SKM-1 (cell line): ENCODE data around the gene CCZ1.
"Not testable (repeated sequence)": the region's sequence is repeated elsewhere in the genome, so short reads cannot be mapped to it uniquely, and the experiment has no call there.

Experiments used
- DNase-seq: peaks from one replicate; lab custom pipeline; 2025; ENCODE audit not compliant: unreplicated experiment; lab: John Stamatoyannopoulos, UW

The CCZ1 gene

DNA sequence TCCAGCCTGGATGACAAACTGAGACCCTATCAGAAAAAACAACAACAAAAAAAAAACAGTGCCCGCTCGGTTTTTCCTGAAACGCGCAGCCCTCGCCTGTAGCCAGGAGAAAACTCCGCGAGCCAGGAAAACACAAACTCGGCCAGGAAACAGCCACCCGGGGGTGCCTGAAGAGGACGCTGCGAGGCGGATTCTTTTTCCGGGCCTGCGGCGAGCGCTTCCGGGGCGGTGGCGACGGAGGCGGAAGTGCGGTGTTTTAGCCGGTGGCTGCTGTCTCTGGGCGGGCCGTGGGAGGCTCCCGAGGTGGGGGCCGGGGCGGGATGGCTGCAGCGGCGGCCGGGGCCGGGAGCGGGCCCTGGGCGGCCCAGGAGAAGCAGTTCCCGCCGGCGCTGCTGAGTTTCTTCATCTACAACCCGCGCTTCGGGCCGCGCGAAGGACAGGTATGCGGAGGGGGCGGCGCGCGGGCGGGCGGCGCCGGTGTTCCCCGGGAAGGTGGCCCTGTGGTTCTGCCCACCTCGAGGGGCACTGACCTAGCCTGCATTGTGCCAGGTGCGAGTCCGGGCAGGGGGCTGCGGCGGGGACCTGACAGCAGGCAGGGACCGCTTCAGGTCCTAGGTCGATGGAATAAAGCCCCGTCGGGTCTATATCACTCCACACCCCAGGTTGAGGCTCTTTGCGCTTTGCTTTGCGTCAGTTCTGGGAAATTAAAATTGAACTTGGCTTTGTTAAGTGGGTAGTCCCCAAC is at the start of gene CCZ1:
Gene CCZ1, plus strand, starts transcription at position 254 of the 745 bp plus-strand sequence. Its CDS starts 67 bp downstream, at position 321.
- not testable (repeated sequence) for DNase-seq

DNA sequence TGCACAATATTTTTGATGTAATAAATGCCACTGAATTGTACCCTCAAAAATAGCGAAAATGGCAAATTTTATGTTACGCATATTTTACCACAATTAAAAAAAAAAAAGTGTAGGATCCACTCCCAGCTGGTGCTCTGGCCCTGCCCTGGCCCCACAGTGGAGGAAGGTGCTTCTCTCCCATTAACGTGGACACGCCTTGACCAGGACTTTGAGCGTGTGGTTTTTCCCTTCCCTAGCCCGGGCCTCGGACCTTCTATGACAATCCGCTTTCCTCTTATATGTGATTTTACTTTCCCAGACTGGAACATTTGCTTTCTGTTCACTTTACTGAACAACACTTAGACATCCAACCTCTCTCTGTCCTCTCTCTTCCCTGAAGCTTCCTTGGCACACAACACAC is 47.6 kb upstream of the CCZ1 start:
- DNase-seq = no peak

DNA sequence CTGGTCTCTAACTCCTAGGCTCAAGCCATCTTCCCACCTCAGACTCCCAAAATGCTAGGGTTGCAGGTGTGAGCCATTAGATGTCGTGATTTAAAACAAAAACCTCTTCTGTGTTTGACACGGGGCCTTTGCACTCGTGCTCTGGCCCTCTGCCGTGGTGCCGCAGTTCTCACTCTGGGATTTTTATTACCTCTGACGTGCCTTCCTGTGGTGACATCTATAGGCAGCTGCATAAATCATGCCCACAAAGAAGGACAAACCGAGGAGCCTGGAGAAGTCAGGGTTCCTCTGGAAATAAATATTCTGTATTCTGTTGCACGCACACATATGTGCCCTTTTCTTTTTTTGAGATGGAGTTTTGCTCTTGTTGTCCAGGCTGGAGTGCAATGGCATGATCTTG is 43.8 kb upstream of the CCZ1 start:
- no peak for DNase-seq

DNA sequence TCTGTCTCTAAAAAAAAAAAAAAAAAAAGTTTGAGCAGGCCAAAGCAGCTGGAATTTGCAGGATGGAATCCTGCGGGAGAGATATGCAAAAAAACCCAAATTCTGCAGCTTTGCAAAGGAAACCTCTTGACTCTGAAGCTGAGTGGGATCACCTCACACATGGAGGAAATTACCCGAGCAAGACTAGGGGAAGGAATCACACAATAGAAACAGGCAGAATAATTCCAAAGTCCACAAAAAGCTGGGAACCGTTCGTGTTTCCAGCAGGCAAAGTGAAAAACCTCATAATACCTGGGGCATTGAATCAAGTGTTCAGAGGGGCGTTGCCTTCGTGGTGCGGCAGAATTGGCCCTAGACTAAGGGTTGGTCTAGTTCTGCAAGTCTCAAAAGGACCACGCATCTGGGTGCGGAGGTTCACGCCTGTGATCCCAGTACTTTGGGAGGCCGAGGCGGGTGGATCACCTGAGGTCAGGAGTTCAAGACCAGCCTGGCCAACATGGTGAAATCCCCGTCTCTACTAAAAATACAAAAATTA is 41.4 kb upstream of the CCZ1 start:
- not testable (repeated sequence) for DNase-seq

DNA sequence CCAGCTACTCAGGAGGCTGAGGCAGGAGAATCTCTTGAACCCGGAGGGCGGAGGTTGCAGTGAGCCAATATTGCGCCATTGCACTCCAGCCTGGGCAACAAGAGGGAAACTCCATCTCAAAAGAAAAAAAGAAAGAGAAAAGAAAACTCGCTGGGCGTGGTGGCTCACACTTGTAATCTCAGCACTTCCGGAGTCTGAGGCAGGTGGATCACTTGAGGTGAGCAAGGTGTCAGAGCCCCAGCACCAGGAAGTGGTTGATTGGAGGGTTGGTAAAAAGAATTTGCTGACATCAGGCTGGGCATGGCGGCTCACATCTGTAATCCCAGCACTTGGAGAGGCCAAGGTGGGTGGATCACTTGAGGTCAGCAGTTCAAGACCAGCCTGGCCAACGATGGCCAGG is 40.0 kb upstream of the CCZ1 start:
- not testable (repeated sequence) for DNase-seq

DNA sequence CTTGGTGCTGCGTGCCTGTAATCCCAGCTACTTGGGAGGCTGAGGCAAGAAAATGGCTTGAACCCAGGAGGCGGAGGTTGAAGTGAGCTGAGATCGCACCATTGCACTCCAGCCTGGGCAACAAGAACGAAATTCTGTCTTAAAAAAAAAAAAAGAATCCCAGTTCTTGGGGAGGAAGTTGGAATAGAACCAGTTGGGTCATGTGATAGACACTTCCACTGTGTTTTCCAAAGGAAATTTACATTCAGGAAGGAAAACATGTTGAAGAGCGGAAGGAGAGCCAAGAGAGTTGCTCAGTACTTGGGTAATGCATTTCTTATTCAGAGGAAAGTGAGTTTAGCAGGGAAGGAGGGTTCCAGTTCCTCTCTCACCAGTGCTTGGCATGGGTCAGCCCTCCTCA is 37.3 kb upstream of the CCZ1 start:
- not testable (repeated sequence) for DNase-seq

DNA sequence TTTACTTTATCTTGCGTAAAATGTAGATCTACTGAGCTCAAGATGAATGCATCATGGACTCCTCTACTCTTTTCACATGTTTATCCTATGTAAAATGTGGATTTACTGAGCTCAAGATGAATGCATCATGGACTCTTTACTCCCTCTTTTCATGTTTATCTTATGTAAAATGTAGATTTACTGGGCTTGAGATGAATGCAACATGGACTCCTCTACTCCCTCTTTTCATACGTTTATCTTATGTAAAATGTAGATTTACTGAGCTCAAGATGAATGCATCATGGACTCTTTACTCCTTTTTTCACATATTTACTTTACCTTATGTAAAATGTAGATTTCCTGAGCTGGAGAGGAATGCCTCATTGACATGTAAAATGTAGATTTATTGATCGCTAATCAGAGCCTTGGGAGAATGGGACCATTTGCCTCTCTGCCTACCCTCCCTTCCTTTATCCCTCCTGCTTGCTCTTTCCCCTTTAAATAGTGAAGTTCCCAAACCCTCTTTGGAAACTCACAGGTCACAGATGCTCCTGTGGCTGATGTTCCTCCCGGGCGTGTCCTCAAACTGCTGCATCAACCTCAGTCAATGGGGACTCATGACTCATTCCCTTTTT is 35.7 kb upstream of the CCZ1 start:
- not testable (repeated sequence) for DNase-seq

DNA sequence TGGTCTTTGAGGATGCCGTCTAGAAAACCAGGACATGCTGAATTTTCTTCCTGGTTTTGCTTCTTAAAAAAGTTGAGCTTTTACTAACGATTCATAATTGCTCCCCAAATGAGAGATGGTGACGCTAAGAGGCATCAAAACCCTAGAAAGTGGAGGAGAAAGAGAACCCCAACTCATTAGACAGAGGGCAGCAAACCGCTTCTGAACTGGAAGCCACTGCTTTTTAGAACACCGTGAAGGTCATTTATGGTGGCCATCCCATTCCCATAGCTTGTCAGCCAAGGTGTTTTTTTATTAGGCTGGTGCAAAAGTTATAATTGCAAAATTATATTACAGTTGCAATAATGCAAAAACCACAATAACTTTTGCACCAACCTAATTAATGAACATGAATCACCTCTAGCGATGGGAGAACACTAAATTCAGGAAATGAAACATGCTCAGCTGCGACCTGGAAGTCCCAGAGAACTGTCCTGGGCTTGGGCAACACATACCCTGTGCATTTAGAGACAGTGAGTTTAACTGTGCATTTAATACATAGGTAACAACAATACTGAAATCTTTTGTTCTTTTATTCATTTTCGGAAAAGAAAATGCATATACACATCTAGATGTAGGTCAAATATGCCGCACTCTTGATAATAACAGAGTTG is 33.1 kb upstream of the CCZ1 start:
- DNase-seq = not testable (repeated sequence)

DNA sequence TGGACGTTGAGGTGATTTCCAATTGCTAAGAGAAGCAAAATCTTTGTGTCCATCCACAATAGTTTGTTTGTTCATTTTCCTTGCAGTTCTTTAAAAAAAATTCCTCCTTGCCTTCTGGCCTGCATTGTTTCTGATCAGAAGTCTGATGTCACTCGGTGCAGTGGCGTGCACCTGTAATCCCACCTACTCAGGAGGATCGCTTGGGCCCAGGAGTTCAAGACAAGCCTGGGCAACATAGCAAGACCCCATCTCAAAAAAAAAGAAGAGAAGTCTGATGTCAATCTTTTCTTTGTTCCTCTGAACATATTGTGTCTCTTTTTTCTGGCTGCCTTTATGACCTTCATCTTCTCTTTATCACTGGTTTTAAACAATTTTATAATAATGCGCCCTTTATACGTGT is 31.5 kb upstream of the CCZ1 start:
- no peak for DNase-seq

DNA sequence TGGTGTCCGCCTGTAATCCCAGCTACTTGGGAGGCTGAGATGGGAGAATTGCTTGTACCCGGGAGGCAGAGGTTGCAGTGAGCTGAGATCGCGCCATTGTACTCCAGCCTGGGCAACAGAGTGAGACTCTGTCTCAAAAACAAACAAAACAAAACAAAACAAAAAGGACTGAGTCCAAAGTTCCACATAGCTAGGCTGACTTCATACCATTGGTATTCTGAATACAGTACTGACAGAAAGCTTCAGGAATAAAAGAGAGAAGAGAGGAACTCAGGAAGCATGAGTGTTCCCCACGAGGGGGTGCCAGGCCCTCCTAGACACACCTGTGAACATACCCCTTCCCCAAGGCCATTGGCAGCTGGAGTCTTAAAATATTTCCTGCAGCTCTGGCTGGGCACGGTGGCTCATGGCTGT is 29.6 kb upstream of the CCZ1 start:
- not testable (repeated sequence) for DNase-seq

DNA sequence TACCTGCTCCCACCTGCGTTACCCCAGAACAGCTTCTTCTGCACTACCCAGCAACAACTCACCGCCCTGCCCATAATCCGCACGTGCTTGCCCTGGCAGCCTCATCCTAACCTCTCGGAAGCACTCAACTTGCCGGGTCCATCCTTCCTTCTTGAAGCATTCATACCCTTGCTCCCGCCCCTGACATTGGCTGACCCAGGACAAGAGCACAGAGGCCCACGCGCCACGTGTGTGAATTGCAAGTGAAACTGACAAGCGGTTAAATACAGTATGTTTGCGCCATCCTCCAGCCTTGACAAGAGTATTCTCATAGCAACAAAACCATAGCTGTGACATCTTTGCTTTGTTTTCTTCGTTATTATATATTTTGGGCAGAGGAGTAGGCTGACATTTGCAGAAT is 28.8 kb upstream of the CCZ1 start:
- DNase-seq = no peak

DNA sequence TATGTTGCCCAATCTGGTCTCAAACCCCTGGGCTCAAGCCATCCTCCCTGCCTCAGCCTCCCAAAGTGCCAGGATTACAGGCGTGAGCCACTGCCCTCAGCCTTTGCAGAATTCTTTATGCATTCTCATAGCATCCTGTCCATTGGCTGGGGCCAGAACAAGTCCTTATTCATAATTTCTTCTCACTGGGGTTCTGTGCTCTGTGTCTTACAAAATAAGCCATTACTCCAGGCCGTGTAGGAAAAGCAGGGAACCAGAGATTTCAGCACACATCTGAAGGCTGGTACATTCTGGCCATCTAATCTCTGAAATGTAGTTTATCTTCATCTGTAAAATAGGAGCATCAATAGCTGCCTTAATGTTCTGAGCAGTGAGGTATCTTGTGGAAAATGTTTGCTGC is 28.2 kb upstream of the CCZ1 start:
- DNase-seq = no peak

DNA sequence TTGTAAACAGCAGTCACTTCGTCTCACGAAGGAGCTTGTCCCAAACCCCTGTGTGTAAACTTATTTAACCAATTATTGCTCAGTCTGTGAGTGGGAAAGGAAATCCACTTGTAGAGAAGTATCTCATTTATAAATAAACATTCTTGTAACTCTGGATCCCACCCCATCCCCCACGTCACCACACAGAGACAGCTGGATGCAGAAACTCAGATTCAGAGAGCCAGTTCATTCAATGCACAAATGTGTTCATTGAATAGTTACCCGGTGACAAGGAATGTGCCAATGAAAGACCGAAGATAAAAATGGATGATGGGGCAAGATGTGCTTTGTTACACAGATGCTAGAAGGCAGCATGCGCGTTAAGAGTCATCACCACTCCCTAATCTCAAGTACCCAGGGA is 26.2 kb upstream of the CCZ1 start:
- DNase-seq = no peak

DNA sequence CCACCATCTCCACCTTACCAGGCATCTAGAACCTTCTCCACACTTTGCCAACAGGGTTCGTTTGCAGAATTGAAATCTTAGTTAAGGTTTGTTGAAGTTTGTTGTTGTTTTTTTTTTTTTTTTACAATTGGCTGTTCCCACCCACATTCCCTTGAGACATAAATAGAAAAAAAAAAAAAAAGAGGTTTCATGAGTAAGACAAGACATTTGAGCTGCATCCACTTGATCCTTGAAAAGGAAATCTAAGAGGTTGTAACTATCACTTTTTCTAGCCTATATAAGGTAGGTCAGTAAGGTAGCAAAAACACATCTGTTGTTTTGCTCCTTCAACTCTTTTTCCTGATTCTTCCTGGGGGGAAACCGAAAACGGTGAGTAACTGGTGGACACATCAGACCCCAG is 18.9 kb upstream of the CCZ1 start:
- not testable (repeated sequence) for DNase-seq

DNA sequence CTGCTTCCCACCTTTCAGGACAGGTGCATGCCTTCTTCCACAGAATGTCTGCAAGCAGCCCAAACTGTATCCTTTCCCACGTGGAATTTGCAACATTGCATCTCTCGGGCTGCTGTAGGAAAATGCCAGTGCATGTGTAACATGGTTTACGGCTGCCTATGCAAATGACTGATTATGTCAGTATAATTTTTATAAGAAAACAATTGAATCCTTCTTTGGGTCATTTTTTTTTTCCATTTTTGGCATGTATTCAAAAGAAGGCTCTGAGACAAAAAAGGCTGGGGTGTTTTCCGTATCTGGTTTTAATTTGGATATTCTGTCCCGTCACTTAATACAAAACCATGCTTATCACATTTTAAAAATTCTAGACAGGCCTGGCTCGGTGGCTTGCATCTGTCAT is 18.4 kb upstream of the CCZ1 start:
- not testable (repeated sequence) for DNase-seq

DNA sequence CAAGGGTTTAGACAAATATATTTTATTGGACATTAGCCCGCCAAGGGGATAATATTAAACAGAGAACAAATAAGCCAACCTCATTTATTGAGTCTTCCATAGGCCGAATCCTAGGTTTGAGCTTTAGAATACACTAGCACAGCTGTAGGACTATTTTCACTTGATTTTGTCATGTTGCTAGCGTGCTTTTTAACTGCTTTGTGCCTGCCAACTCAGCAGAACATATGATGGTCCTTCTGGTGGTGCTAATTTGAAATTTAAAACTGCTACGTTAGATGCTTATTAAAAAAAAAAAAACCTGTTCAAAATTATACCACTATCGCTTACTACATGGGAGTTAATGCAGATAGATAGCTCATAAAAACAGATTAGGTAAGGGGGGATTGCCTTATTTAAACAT is 14.1 kb upstream of the CCZ1 start:
- DNase-seq = not testable (repeated sequence)

DNA sequence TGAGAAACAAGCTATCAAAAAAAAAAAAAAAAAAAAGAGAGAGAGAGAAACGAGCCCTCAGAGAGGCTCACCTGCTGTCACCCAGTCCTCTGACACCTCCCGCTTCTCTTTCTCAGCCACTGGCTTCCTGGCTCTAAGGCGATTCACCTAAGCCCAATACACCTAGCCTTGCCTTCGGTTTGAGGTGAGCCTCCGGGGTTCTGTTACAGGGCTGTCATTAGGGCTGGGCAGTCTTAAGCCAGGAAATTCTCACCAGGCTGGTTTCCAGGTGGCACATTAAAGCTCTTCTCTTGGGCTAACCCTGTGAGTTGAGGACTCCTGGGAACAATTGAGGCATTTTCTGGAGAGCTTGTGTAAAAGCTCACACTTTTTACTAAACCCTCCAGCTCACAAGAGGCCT is 10.5 kb upstream of the CCZ1 start:
- not testable (repeated sequence) for DNase-seq

DNA sequence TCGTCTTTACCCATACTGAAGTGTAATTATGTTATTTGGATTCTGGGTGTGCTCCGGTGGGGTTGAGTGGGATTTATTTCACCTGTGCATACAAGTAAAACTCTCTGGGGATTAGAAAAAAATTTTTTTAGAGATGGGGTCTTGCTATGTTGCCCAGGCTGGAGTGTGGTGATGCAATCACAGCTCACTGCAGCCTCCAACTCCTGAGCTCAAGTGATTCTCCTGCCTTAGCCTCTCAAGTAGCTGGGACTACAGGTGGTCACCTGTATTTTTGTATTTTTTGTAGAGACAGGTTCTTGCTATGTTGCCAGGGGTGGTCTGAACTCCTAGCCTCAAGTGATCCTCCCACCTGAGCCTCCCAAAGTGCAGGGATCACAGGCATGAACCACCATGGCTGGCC is 8.3 kb upstream of the CCZ1 start:
- DNase-seq = not testable (repeated sequence)

DNA sequence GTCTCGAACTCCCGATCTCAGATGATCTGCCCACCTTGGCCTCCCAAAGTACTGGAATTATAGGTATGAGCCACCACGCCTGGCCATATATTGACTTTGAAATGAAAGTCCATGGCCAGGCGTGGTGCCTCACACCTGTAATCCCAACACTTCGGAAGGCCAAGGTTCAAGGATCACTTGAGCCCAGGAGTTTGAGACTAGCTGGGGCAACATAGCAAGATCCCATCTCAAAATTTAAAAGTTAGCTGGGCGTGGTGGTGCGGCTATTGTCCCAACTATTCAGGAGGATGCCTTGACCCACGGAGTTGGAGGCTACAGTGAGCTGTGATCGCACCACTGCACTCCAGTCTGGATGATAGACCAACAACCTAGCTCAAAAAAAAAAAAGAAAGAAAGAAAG is 6.0 kb upstream of the CCZ1 start:
- DNase-seq = no peak

DNA sequence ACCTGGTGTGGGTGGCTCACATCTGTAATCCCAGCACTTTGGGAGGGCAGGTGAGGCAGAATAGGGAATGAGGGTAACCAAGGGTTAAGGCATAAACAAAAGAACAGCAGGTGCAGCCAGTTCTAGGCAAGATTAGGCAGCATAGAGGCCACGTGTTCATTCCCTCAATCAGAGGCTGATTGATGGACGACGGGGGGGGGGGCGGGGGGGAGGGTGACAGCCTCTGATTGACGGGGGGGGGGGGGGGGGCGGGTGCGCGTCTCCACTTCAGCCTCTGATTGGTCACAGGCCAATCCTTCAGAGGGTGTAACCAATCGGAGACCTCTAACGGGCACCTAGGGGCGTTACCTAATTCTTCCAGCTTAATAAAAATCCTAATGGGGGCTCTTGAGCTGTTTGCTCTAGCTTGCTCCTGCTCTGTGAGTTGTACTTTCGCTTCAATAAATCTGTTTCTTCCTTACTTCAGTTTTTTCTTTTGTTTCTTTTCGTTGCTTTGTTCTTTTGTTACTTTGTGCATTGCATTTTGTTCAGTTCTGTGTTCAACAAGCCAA is 1.1 kb upstream of the CCZ1 start:
- DNase-seq = not testable (repeated sequence)

DNA sequence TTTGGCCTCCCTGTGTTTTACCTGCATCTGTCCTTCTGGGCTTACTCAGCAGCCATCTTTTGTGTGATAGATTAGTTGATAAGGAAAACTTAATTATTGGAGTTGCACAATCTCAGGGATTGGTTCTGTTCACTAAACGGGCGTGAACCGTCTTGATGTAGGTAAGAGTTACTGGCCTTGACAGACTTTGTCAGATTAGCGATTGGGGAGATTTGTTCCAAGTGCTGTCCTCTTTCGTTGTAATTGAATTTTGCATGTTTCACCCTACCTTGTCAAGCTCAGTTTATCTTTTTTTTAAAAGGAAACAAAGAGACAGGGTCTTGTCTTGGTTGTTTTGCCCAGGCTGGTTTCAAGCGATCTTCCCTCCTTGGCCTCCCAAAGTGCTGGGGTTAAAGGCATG is 4.5 kb downstream of the CCZ1 start:
- not testable (repeated sequence) for DNase-seq

DNA sequence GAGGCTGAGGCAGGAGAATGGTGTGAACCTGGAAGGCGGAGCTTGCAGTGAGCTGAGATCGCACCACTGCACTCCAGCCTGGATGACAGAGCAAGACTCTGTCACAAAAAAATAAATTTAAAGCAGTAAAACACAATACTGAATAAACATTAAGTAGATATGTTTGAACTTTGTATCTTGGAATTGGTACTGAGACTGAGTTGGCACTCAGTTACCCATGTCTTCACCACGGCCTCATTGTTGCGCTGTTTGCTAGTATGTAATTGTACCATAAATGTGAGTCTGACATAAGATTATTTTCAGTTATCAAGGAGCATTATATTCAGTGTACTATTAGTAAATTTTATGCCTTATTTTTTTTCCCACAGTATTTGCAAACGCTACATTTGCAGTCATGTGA is 6.2 kb downstream of the CCZ1 start:
- DNase-seq = not testable (repeated sequence)
